Hepatocyte (in vitro differentiated cells): ENCODE results near the gene UNC5CL.

Experiments used
- EZH2 ChIP-seq: fragments of 200-600 bp; sonication (generic); IDR thresholded peaks from 2 replicates; pipeline ENCODE4 v1.6.1; 2016; ENCODE audit warnings: antibody characterized with exemption, mild to moderate bottlenecking, borderline replicate concordance
- EZH2phosphoT487 ChIP-seq: fragments of 200-600 bp; sonication (generic); IDR thresholded peaks from one replicate; pipeline ENCODE4 v1.6.1; 2018; ENCODE audit warnings: antibody characterized with exemption, mild to moderate bottlenecking, low read depth, moderate library complexity; ENCODE audit not compliant: unreplicated experiment, severe bottlenecking
- TF ChIP-seq, protein P1 (sequence below): fragments of 200-600 bp; sonication (generic); IDR thresholded peaks from 2 replicates; pipeline ENCODE4 v1.5.1; 2016; ENCODE audit warnings: antibody characterized with exemption, mild to moderate bottlenecking; ENCODE audit not compliant: poor library complexity

DNA sequence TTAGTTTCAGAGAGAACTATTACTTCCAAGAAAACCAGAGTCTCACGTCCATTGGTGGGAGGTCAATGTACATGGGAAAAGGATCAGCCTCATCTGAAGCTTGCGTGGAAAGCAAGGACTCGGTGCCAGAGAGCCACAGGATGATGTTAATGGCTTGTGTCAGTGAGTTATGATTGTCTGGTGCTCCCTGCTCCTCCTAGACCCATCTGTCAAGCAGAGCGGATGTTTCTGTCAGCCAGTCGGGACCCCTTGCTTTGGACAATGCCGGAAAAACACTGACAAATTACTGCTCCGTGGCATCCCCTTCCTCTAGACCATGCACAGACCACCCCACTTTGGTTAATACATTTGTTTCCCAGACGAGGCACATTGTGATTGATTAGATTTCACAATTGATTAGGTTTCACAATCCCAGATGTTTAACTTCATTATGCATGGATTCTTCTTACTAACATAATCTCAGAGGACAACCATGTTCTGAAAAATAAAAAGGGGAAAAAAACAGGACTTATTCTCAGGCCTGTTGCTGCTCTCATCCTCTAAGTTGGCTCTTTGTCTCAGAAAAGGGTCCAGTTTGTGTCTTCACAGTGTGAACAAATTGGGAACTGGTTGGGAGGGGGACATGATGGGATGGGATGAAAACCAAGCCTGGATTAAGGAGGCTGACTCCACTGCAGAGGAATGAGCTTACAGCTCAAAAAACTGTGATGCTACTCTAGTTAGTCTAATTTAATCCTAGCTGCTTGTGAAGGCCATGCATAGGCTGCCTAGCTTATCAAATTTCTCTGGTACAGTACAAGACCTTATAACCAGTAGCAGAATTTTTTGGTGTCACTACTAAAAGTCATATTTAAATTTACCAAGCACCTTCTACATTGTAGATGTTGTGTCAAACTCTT, 51.9 kb downstream of the UNC5CL start:
- TF ChIP-seq, protein P1, sequence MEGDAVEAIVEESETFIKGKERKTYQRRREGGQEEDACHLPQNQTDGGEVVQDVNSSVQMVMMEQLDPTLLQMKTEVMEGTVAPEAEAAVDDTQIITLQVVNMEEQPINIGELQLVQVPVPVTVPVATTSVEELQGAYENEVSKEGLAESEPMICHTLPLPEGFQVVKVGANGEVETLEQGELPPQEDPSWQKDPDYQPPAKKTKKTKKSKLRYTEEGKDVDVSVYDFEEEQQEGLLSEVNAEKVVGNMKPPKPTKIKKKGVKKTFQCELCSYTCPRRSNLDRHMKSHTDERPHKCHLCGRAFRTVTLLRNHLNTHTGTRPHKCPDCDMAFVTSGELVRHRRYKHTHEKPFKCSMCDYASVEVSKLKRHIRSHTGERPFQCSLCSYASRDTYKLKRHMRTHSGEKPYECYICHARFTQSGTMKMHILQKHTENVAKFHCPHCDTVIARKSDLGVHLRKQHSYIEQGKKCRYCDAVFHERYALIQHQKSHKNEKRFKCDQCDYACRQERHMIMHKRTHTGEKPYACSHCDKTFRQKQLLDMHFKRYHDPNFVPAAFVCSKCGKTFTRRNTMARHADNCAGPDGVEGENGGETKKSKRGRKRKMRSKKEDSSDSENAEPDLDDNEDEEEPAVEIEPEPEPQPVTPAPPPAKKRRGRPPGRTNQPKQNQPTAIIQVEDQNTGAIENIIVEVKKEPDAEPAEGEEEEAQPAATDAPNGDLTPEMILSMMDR: no peak
- TF ChIP-seq EZH2phosphoT487 (no peak), EZH2 (no peak)
